ENCODE measurements around the gene RET.

DNA sequence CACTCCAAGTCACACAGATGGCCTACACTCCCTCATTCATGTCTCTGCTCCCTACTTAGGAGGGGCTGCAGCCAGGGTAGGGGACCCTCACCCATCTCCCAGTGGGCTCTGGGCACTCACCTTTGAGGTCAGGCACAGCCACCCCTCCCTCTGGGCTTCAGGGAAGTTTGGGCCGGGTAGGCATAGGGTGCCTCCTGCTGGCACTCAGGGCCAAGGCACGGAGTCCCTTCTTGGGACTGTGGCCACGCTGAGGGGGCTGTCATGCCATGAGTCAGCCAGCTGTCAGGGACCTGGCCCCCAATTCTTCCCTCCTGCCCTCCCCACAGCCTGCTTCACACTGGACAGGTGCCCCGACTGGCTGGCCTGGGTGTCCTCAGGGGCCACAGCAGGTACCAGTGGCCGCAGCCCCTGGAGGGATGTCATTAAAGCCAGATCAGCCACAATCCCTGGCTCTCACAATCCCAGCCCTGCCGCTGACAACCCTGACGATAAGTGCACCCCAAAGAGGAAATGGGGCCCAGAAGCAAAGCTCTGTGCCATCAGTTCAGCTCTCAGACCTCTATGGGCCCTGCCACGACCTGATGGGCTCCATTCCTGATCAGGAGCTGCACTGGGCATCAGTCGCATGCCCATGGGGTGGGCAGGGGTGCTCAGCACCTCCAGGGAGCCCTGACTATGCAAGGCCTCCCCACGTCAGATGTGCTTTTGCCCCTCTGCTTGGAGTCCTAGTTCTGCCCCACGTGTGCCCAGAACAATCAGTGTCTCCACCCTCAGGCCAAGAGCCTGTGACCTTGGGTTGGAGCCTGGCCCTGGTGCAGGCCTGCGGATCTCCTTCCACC, 34.1 kb upstream of the RET start:
- TF ChIP-seq EZH2 (IDR thresholded peaks at IDR 0.05) = no peak
- no peak for TF ChIP-seq POLR2AphosphoS5 (IDR thresholded peaks at IDR 0.05; ENCODE audit: borderline replicate concordance, low read depth, low read length)
- no peak for TF ChIP-seq FOXP2 (optimal IDR thresholded peaks at IDR 0.05; ENCODE audit: control extremely low read depth, extremely low read length, insufficient read depth)
